CD4-positive, alpha-beta T cell treated with Interleukin-17A for 4 hours (primary cell): ENCODE results near the gene SPDYE16.
"Not testable (repeated sequence)": the region's sequence is repeated elsewhere in the genome, so short reads cannot be mapped to it uniquely, and the experiment has no call there.

Experiments
- DNase-seq: peaks from one replicate; pipeline ENCODE4 v3.0.0-alpha.2; 2020; ENCODE audit warnings: mixed read lengths

Gene SPDYE16

DNA sequence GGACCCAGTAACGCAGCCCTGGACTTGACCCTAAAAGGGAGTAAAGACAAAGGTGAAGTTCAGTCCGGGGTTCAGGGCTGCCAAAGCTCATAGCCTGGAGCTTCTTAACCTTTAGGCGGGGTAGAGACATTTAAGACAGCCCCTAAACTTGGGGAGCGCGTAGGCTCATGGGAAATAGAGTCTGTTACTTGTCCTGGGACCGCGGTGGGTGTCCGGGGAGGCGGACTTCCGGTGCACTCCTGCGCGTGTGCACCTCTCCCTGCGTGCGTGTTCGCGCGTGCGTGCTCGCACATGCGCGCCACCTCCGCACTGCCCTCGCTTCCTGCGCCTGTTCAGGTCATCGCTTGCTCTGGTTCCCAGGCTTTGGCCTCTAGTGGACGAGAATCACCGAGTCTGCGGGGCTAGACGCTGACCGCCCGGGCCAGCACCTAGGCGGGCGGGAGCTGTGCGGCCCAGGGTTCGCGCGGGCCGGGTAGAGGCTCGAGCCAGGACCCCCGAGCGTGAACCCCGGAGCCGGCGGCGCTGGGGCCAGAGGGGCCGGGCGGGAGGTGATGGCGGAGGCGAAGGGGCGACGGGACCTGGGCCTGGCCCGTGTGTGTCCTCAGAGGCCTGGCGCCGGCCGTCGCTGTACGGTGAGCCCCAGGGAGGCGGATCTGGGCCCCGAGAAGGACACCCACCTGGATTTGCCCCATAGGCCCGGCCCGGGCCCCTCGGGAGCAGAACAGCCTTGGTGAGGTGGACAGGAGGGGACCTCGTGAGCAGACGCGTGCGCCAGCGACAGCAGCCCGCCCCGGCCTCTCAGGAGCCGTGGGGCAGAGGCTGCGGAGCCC is 6.1 kb upstream of the SPDYE16 start:
- DNase-seq, result peak; percentile 88

DNA sequence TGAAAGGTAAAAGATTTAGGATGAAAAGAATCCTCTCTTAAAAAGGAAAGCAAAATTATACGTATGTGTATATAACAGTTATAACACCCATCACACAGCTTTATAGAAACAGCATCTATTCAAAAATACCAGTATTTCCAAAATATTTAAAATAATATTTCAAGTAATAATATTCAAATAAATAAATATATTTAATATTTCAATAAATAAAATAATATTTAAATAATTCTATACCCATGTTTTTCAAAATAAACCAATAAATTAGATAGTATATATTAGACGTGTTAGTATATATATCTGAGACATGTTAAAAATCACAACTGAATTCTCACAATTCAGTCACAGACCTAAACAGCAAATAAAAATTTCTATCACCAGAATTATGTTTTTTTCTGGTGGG is 11.5 kb downstream of the SPDYE16 start:
- DNase-seq, result not testable (repeated sequence)

DNA sequence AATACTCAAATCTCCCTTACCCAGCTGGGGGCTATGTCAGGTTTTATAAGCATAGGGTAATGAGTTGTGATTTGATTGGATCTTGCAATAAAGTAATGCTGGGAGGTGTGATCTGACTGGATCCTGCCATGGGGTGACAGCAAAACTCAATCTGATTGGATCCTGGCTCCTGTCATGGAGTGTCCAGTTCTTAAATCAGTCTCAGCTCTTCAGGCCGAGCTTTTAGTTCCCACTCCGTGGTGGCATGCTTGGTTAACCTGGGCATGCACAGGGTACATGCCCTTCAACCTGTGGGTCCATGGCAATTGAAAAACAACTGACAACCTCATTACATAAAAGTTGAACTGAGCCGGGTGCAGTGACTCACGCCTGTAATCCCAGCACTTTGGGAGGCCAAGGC is 16.9 kb downstream of the SPDYE16 start:
- DNase-seq, result not testable (repeated sequence)

DNA sequence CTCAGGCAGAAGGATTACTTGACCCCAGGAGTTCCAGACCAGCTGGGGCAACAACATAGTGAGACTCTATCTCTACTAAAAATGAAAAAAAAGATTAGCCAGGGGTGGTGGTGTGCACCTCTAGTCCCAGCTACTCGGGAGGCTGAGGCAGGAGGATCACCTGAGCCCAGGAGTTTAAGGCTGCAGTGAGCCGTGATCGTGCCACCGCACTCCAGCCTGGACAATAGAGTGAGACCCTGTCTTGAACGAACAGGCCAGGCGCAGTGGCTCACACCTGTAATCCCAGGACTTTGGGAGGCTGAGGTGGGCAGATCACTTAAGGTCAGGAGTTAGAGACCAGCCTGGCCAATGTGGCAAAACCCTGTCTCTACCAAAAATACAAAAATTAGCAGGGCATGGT is 26.2 kb downstream of the SPDYE16 start:
- DNase-seq, result not testable (repeated sequence)

DNA sequence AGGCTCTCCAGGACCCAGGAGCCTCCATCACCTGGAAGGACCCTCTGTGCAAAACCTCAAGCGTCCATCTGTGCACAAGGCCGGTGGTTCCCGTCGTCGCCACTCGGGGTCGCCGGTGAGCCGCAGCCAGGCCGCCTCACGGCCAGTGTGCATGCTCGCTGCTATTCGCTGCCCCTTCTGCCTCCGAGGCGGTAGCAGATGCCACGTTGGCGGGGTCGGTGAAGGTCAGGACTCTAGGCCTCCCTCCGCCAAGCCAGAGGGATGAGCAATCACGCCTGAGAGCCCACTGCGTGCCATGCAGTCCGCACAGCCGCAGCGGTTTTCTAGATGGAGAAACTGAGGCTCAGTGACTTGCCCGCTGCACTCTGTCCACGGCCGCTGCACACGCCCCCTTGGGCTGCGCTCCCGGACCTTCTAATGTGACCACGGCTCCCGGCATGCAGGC is 27.1 kb downstream of the SPDYE16 start:
- peak; percentile 53 for DNase-seq

DNA sequence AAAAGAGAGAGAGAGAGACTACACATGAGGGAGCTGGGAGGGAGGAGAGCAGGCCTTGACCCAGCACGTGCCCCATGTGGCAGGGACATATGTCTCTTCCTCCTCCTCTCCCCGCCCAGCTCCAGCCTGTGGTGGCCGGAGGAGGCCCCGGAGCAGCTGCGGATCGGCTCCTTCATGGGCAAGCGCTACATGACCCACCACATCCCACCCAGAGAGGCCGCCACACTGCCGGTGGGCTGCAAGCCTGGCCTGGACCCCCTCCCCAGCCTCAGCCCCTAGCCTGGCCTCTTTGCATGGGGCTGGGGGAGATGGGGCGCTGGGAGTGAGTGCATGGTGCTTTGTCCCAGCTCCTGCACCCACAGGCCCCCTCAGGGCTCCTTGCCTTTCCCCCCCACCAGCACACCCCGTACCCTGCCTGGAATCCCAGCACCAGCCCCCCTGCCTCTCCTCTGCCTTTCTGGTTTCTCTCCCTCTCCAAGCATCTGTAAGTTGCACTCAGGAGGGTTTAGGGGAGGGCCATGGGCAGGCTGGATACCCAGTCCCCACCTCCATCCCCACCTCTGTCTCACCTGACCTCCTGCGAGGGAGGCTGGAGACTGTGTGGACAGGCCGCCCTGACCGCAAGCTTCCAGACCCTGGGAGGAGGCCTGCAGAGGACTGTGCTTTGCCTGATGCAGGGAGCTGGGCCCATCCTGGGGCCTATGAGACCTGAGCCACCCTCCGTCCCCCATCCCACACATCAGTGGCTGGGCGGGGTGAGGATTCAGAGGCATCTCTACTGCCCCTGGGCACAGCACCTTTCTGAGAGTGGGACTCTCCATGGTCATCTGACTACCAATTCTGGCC is 27.9 kb downstream of the SPDYE16 start:
- DNase-seq, result no peak

DNA sequence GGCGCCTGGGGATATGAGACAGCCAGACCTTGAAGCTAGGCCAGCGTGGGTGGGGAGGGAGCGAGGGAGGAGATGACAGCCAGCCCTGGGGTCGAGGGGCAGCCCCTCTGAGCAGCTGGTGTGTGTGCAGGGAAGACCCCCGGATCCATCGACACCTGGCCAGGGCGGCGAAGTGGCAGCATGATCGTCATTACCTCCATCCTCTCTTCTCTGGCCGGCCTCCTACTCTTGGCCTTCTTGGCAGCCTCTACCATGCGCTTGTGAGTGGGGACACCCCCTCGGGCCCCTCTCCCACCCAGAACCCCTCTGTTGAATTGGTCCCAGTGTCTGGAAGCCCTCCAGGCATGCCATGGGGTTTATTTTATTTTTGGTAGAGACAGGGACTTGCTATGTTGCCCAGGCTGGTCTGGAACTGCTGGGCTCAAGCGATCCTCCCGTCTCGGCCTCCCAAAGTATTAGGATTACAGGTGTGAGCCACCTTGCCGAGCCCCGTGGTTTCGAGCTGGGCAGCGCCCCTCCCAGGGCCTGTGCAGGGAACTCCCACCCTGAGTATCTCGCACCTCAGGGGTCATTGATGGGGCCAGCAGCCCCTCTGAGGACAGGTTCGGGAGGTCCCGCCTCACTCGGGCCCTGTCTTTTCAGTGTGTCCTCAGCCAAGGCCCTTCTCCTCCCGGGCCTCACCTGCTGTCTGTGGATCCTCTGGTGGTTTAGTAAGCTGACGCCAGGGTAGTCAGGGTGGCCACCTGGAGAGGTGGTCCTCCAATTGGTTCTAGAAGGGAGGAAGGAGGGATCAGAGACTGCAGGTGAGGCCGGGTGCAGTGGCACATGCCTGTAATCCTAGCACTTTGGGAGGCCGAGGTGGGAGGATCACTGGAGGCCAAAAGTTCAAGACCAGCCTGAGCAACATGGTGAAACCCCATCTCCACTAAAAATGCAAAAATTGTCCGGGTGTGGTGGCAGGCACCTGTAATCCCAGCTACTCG is 29.0 kb downstream of the SPDYE16 start:
- DNase-seq, result no peak

DNA sequence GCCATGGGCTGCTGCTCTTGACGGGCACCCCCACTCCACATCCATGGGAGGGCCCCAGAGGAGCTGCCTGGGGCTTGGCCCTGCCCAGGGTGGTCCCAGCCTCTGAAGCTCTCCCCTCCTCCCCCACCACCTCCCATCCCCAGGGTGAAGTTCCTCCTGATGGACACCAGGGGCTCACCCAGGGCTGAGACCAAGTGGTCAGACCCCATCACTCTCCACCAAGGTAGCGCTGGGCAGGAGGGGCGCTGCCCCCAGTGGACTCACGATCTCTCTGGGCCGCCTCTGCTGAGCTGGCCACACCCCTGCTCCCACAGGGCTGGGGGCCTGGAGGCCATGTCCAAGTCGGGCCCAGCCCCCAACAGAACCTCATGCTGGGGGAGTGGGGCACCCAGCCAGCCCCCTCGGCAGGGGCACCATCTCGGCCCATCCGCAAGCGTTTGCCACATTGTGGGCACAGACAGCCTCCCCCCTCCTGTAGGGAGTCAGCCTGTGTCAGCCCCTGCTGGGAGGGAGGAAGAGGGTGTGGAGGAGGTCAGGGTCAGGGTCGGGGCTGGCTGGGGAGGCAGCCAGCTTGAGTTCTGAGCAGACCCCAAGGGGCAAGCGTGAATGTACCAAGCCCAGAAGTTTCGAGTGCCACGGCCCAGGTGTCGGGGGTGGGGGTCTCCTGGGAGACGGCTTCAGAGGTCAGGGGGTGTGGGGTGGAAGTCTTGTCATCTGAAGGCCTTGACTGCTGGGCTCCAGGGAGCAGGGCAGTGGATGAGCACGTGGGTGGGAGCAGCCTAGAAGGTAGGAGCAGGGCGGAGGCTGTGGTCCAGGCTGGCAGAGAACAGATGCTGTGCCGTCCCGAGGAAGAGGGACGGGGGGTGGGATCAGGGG is 29.9 kb downstream of the SPDYE16 start:
- DNase-seq, result no peak

DNA sequence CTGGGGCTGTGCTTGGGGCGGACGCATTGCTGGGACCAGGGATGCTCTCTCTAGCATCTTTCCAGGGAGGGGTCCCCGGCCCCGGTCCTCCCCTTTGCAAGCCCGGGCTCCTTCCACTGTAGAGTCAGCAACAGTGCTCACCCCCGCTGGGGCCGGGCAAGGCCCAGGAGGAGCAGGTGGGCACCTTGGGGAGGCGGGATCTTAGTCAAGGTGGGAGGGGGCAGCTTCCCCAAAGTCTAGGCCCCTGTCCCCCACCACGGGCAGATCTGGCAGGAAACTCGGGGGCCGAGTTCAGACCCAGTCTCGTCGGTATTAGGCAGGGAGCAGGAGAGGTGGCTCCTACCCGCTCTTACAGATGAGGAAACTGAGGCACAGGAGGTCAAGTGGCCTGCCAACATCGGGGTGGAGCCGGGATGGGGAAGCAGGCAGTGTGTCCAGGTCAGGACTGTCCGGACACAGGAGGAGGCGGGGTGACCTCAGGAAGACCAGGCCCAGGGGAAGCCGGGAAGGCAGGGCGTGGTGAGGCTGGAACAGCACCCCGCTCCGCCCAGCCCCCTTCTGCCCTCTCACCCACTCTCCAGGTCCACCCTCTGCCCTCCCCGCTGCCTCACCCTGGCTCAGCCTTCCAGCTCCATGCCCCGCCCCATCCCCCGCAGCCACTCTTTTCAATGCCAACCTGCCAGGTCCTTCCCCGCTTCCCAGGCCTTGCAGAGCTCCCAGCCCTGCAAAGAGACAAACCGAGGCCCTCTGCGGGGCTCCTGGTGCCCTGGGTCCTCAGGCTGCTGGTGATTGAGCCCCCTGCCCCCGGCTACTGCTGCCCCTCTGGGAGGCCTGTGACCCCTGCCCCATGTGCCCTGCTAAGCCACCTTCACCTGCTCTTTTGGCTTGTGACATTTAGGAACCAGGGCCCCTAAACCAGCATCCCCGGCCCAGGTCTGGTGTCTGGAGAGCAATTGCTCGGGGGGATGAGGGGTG is 30.9 kb downstream of the SPDYE16 start:
- DNase-seq, result not testable (repeated sequence)

DNA sequence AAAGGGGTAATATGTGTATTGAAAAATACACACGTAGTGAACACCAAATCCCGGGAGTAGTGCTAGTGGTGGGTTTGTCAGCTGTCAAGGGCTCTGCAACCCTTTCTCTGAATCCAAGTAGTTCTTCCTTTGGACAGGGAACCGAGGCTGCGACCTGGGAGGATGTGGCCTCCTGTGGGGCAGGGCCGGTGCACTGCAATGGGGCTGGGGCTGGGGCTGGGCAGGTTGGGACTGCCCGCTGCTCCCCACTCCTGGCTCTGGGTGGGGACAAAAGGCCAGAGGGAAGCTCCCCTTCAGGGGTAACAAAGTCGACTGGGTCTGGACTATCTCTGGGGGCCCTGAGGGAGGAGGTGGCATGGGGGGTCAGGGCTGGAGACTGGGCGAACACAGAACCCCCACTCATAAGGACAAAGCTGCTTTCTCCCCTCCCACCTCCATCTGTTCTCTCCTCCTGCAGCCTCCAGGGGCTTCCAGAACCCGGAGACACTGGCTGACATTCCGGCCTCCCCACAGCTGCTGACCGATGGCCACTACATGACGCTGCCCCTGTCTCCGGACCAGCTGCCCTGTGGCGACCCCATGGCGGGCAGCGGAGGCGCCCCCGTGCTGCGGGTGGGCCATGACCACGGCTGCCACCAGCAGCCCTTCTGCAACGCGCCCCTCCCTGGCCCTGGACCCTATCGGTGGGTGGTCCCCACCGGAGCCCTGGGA is 31.7 kb downstream of the SPDYE16 start:
- DNase-seq, result not testable (repeated sequence)

DNA sequence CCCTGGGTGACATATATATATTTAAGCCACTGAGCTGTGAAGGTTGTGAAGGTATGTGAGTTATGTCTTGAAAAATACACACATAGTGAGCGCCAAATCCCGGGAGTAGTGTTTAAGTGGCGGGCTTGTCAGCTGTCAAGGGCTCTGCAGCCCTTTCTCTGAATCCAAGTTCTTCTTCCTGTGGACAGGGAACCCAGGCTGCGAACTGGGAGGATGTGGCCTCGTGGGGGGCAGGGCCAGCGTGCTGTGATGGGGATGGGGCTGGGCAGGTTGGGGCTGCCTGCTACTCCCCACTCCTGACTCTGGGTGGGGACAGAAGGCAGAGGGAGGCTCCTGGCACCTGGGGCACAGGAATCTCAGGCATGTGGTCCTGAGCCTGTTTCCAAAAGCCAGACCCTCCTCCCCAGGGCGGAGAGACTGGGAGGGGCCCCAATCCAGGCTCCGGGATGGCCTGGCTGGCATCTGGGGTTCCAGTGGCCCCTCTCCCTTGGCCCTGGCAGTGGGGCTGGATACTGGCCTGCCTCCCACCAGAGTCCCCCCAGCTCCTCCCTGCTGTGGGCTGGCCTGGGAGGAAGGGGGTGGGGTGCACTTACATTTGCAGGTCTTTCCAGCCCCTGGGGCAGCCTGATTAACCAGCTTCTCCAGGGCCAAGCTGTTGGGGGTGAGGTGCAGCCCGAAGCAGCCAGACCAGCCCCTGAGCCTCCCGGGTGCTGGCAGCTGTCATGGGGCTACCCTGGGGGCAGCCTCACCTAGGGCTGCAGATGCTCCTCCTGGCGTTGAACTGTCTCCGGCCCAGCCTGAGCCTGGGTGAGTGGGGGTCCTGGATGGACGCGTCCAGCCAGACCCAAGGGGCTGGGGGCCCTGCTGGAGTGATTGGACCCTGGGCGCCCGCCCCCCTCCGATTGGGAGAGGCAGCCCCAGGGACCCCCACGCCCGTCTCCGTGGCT is 32.9 kb downstream of the SPDYE16 start, which contains the start of gene UPK3B:
TSS of gene UPK3B (plus strand) at position 622 of the 947 bp plus-strand sequence. CDS start at position 723, 101 bp downstream.
- no peak for DNase-seq

DNA sequence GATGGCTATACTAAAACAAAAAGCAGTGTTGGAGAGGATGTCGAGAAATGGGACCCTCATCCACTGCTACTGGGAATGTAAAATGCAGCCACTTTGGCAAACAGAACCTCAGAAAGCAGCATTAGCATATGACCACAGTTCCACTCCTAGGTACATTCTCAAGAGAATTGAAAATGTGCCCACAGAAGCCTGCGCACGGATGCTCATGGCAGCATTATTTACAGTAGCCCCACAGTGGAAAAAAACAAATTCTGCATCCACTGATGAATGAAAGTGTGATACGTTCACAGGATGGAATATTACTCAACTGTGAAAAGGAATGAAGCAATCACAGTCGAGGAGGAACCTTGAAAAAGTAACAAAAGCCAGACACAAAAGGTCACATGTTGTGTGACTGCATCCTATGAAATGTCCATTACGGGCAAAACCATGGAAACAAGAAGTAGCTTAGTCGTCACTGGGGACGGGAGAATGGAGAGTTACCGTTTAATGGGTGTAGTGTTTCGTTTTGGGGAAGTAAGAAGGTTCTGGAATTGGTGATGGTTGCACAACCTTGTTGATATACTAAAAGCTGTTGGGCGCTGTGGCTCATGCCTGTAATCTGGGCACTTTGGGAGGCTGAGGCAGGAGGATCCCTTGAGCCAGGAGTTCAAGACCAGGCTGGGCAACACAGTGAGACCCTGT is 35.2 kb downstream of the SPDYE16 start:
- no peak for DNase-seq

DNA sequence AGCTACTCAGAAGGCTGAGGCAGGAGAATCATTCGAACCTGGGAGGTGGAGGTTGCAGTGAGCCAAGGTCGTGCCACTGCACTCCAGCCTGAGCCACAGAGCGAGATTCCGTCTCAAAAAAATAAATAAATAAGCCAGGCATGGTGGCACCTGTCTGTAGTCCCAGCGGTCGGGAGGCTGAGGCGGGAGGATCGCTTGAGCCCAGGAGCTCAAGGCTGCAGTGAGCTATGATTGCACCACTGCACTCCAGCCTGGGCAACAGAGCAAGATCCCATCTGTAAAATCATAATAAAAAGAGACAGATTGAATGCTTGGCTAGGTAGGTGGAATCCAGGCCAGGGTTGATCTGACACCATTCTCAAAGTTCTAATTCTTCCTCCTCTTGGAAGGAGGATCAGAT is 36.5 kb downstream of the SPDYE16 start:
- not testable (repeated sequence) for DNase-seq

DNA sequence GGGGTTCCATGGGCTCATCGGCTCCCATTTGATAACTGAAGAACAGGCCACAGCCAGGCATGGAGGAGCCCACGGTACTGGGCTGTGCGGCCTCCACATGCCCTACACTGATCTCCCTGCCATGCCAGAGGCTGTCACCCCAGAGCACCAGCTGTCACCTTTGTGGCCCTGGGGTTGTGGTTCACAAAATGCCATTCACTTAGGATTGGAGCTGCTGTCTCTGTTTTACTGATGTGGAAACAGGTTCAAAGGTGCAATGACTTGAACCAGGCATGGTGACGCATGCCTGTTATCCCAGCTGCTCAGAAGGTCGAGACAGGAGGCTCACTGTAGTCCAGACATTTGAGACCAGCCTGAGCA is 37.0 kb downstream of the SPDYE16 start:
- no peak for DNase-seq

DNA sequence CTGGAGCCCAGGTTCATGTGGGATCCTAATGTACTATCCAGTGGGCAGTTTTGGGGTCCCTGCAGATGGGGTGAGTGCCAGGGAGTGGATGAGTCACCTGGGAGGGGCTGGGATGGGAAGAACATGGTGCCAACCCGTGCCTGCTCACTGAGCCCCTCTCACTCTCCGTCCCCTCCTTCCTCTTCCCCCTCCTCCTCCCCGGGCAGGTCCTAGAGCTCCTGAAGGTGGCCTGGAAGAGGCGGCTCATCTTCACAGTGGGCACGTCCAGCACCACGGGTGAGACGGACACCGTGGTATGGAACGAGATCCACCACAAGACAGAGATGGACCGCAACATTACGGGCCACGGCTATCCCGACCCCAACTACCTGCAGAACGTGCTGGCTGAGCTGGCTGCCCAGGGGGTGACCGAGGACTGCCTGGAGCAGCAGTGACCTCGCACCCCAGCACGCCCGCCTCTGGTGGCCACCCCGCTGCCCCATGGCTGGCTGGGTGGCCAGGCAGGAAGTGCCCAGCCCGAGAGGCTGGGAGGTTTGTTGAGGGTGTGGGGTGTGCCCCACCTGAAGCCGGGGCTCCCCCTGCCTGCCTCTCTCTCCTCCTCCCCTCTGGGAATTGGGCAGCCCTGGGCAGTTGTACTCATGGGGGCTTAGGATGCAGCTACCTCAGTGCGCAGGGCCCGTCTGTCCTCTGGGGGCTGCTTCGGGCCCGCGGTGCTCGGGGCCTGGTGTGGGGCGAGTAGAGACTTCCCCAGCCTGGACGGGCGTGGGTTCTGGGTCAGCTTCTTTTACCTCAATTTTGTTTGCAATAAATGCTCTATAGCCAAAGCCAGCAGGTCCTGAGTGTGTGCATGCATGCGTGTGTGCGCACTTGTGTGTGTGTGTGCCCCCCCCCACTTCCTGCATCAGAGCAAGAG is 37.7 kb downstream of the SPDYE16 start:
- no peak for DNase-seq

DNA sequence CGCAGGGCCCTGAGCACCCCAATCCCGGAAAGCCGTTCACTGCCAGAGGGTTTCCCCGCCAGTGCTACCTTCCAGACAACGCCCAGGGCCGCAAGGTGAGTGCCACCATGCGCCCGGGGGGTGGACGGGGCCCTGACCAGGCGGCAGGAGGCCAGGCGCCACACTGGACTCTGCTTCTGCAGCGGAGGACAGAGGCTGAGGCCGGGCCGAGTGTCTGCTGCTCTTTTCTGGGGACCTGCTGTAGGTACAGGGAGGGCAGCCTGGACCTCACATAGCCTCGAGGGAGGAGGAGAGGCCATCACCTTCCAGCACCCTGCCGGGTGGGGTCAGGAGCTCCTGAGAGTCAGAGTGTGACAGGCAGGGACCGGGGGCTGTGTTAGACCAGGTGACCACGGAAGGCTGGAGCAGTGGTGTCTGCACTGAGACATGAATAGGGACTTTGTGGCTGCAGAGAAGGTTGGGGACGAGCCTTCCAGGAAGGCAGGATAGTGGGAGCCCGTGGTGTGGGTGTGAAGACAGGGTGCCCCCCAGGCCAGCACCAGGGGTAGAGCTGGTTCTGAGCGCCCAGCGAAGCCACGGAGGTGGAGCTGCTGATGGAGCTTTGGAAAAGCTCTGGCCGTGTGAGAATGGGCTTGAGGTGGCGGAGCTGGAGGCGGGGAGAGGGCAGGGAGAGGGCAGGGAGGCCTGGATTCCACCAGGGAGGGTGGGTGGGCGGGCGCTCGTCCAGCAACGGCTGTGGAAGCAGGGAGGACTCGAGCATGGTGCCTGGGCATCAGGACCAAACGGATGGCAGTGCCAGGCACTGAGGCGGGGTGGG is 38.5 kb downstream of the SPDYE16 start:
- DNase-seq, result not testable (repeated sequence)
